Progenitor cell of endocrine pancreas (in vitro differentiated cells): ENCODE results near the gene SLC13A1. TPM values are rescaled to one million over a fixed set of nuclear protein-coding genes. Genes with fewer than 3 reads are reported as not detected.
A peak's percentile ranks its signal among the peaks of the same experiment; 100 is the strongest.

ENCODE experiments used
- DNase-seq: peaks from one replicate; pipeline ENCODE4 v3.0.0; 2021; ENCODE audit warnings: low spot score; ENCODE audit not compliant: unreplicated experiment
- H3K27ac Mint-ChIP-seq: 2 replicates; pipeline ENCODE4 v1.8.0; 2021; ENCODE audit warnings: mild to moderate bottlenecking, moderate library complexity, mixed read lengths
- H3K27me3 Mint-ChIP-seq: 2 replicates; pipeline ENCODE4 v1.8.0; 2021; ENCODE audit warnings: mixed read lengths
- H3K36me3 Mint-ChIP-seq: 2 replicates; pipeline ENCODE4 v1.8.0; 2022; ENCODE audit warnings: mixed read lengths; ENCODE audit not compliant: insufficient read depth
- H3K4me1 Mint-ChIP-seq: 2 replicates; pipeline ENCODE4 v1.8.0; 2021; ENCODE audit warnings: low read depth, mixed read lengths
- H3K4me3 Mint-ChIP-seq: 2 replicates; pipeline ENCODE4 v1.8.0; 2021; ENCODE audit warnings: low read depth, mild to moderate bottlenecking, moderate library complexity, mixed read lengths
- H3K9me3 Mint-ChIP-seq: 2 replicates; pipeline ENCODE4 v1.8.0; 2021; ENCODE audit warnings: low read depth, mixed read lengths
- CTCF ChIP-seq: fragments of 200-600 bp; sonication (generic); IDR thresholded peaks from one replicate; pipeline ENCODE4 v1.5.0; 2021; ENCODE audit warnings: antibody characterized with exemption, mild to moderate bottlenecking; ENCODE audit not compliant: unreplicated experiment
- total RNA-seq: library from RNA; stranded (reverse); gene quantifications from 2 replicates; pipeline ENCODE4 v1.2.1, GENCODE V29; 2021

SLC13A1 gene
- total RNA-seq, 1 donor from 2014 or later = not detected

- no peak for TF ChIP-seq CTCF
- Mint-ChIP-seq H3K27me3 (no peaks in the 10 kb centered on the region), H3K27ac (no peak overlapping the region), H3K9me3 (no peaks in the 10 kb centered on the region), H3K4me1 (peaks cover 6% of the 10 kb centered on the region), H3K36me3 (no peaks in the 10 kb centered on the region), H3K4me3 (no peak overlapping the region)
- DNase-seq = no peak
Observed at GRCh38 chr7:123133924-123134323, 65.8 kb downstream of the SLC13A1 start.

- H3K36me3 Mint-ChIP-seq = no peaks in the 10 kb centered on the region
- H3K27me3 Mint-ChIP-seq = no peaks in the 10 kb centered on the region
- H3K9me3 Mint-ChIP-seq = no peaks in the 10 kb centered on the region
- H3K4me3 Mint-ChIP-seq = no peak overlapping the region
- peaks cover 8% of the 10 kb centered on the region for H3K4me1 Mint-ChIP-seq
- no peak overlapping the region for H3K27ac Mint-ChIP-seq
- no peak for TF ChIP-seq CTCF
- no peak for DNase-seq
Observed at GRCh38 chr7:123131961-123132360, 67.8 kb downstream of the SLC13A1 start.

- Mint-ChIP-seq H3K27ac (no peak overlapping the region), H3K9me3 (no peaks in the 10 kb centered on the region), H3K4me1 (peaks cover 8% of the 10 kb centered on the region)
Observed at GRCh38 chr7:123131556-123131955, 68.2 kb downstream of the SLC13A1 start.

GRCh38 chr7:123131140-123131539 is 68.6 kb downstream of the SLC13A1 start:
- Mint-ChIP-seq H3K27ac (no peak overlapping the region), H3K4me3 (no peak overlapping the region), H3K4me1 (peaks cover 8% of the 10 kb centered on the region), H3K36me3 (no peaks in the 10 kb centered on the region), H3K9me3 (no peaks in the 10 kb centered on the region), H3K27me3 (no peaks in the 10 kb centered on the region)
- no peak for DNase-seq
- TF ChIP-seq CTCF = peak; percentile 18

More at GRCh38 chr7:123131556-123131955, 68.2 kb downstream of the SLC13A1 start:
- H3K36me3 Mint-ChIP-seq = no peaks in the 10 kb centered on the region
- TF ChIP-seq CTCF = no peak
- no peaks in the 10 kb centered on the region for H3K27me3 Mint-ChIP-seq
- no peak for DNase-seq
- H3K4me3 Mint-ChIP-seq = no peak overlapping the region

GRCh38 chr7:123126691-123127090 is 73.1 kb downstream of the SLC13A1 start:
- Mint-ChIP-seq H3K4me1 (peaks cover 8% of the 10 kb centered on the region), H3K27ac (no peak overlapping the region), H3K36me3 (no peaks in the 10 kb centered on the region), H3K4me3 (no peak overlapping the region), H3K9me3 (no peaks in the 10 kb centered on the region), H3K27me3 (no peaks in the 10 kb centered on the region)
- no peak for DNase-seq
- TF ChIP-seq CTCF = no peak
